ENCODE results near the gene HOXC6. TPM values are rescaled to one million over a fixed set of nuclear protein-coding genes. Genes with fewer than 3 reads are reported as not detected.
A peak's percentile ranks its signal among the peaks of the same experiment; 100 is the strongest.

HOXC6 gene
- total and polyA plus RNA-seq, 7 donors: not detected

DNA sequence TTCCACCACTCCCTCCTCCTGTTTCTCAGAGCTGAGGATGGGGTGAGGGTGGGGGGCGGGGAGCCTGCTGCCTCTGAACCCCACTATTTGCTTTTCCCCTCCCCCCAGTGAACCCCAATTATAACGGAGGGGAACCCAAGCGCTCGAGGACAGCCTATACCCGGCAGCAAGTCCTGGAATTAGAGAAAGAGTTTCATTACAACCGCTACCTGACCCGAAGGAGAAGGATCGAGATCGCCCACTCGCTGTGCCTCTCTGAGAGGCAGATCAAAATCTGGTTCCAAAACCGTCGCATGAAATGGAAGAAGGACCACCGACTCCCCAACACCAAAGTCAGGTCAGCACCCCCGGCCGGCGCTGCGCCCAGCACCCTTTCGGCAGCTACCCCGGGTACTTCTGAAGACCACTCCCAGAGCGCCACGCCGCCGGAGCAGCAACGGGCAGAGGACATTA lies 26.5 kb downstream of the HOXC6 start:
- Histone ChIP-seq H3K4me1 (peaks cover 0 to 41% (median 35%) of the 10 kb centered on the region in 4 donors), H3K27ac (no peak overlapping the region), H3K4me3 (peak overlapping the region; percentile 40 to 61 (median 52)), H3K27me3 (peaks cover 24 to 65% (median 52%) of the 10 kb centered on the region in 3 donors), H3K9me3 (no peaks in the 10 kb centered on the region), H3K36me3 (no peaks in the 10 kb centered on the region)
- WGBS, 2 donors: 17 to 24% methylated on average over 24 of the region's 24 CpGs
- TF ChIP-seq EP300 (IDR thresholded peaks at IDR 0.05) (no peak), POLR2A (IDR thresholded peaks at IDR 0.05) (no peak), POLR2AphosphoS5 (IDR thresholded peaks at IDR 0.05) (no peak)
- TF ChIP-seq, protein P1, sequence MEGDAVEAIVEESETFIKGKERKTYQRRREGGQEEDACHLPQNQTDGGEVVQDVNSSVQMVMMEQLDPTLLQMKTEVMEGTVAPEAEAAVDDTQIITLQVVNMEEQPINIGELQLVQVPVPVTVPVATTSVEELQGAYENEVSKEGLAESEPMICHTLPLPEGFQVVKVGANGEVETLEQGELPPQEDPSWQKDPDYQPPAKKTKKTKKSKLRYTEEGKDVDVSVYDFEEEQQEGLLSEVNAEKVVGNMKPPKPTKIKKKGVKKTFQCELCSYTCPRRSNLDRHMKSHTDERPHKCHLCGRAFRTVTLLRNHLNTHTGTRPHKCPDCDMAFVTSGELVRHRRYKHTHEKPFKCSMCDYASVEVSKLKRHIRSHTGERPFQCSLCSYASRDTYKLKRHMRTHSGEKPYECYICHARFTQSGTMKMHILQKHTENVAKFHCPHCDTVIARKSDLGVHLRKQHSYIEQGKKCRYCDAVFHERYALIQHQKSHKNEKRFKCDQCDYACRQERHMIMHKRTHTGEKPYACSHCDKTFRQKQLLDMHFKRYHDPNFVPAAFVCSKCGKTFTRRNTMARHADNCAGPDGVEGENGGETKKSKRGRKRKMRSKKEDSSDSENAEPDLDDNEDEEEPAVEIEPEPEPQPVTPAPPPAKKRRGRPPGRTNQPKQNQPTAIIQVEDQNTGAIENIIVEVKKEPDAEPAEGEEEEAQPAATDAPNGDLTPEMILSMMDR (IDR thresholded peaks at IDR 0.05): no peak
- no peak for DNase-seq
- intact Hi-C loops (cut with DNase I): loop anchor here (2.0 to 5.0 kb wide), 3 partner anchors 24 to 138 kb away; no protein-coding TSS in a partner anchor

DNA sequence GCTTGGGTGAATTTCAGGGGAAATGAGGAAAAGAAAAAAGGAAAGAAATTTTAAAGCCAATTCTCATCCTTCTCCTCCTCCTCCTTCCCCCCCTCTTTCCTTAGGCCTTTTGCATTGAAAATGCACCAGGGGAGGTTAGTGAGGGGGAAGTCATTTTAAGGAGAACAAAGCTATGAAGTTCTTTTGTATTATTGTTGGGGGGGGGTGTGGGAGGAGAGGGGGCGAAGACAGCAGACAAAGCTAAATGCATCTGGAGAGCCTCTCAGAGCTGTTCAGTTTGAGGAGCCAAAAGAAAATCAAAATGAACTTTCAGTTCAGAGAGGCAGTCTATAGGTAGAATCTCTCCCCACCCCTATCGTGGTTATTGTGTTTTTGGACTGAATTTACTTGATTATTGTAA lies 27.3 kb downstream of the HOXC6 start:
- H3K27ac ChIP-seq: no peak overlapping the region
- peaks cover 16 to 57% (median 48%) of the 10 kb centered on the region in 3 donors for H3K27me3 ChIP-seq
- peaks cover 0 to 41% (median 35%) of the 10 kb centered on the region in 4 donors for H3K4me1 ChIP-seq
- DNase-seq: no peak
- H3K4me3 ChIP-seq: no peak overlapping the region
- TF ChIP-seq EP300 (IDR thresholded peaks at IDR 0.05): no peak
- TF ChIP-seq, protein P1 (IDR thresholded peaks at IDR 0.05): no peak
- no peak for TF ChIP-seq POLR2A (IDR thresholded peaks at IDR 0.05)
- TF ChIP-seq POLR2AphosphoS5 (IDR thresholded peaks at IDR 0.05): no peak
- H3K36me3 ChIP-seq: no peaks in the 10 kb centered on the region
- WGBS, 2 donors: 36 to 66% methylated on average over 2 of the region's 2 CpGs
- no peaks in the 10 kb centered on the region for H3K9me3 ChIP-seq
- intact Hi-C loops (cut with DNase I): loop anchor here (2.0 kb wide), 1 partner anchor 23 kb away; no protein-coding TSS in a partner anchor

DNA sequence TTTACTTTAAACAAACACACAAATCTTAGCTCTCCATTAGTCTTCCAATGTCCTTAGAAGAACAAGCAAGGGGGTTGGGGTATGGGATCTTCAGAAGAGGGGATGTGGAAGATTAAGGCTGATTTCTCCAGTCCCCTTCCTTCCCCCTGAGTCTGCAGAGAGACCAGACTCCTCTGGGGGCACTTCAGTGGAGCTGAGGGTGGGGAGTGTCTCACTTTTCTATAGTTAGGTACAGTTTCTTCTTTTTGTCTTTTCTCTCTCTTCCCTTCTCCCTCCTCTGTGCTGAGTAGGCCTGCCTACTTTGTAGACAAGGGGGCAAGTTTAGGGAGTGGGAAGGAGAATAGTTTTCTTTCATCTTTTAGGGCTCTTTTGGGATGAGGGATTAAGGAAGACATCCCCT lies 27.9 kb downstream of the HOXC6 start:
- Histone ChIP-seq H3K27ac (no peak overlapping the region), H3K9me3 (no peaks in the 10 kb centered on the region), H3K36me3 (no peaks in the 10 kb centered on the region), H3K27me3 (peaks cover 12 to 52% (median 43%) of the 10 kb centered on the region in 3 donors), H3K4me3 (no peak overlapping the region), H3K4me1 (peaks cover 0 to 39% (median 33%) of the 10 kb centered on the region in 4 donors)
- TF ChIP-seq EP300 (IDR thresholded peaks at IDR 0.05) (no peak), POLR2AphosphoS5 (IDR thresholded peaks at IDR 0.05) (no peak), POLR2A (IDR thresholded peaks at IDR 0.05) (no peak)
- TF ChIP-seq, protein P1 (IDR thresholded peaks at IDR 0.05): no peak
- DNase-seq: no peak
- intact Hi-C loops (cut with DNase I): no loop called here

DNA sequence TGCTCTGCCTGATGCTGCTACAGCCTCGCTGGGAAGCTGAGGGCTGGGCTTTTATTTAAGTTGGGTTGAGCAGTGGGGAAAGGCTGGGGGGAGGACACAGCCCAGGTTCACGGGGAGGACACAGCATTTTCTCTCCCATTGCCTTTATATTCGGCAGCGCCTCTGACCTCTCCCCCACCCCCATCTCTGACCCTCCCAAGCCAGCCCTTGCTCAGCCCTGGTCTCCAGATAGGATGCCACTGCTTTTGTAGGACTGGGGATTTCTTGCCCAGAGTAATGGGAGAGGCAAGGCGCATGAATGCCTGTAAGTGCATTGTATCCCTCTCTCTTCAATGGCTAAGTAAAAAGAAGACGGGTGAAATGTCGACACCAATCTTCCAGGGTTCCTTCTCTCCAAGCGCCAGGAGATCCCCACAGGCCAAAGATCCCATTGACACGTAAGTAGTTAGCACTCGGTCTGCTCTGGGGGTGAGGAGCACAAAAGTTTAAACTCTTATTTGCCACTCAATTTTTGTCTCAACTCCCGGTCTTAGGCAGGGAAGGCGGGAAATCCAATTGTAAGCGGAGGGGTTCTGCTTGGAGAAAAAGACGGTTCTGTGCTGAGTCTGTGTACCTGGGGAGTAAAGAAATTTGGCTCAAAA lies 30.0 kb downstream of the HOXC6 start:
- no peak for DNase-seq
- WGBS, 2 donors: 59% methylated on average over 14 of the region's 14 CpGs
- intact Hi-C loops (cut with DNase I): no loop called here
- TF ChIP-seq, protein P1 (IDR thresholded peaks at IDR 0.05): no peak
- TF ChIP-seq POLR2A (IDR thresholded peaks at IDR 0.05): no peak
- TF ChIP-seq EP300 (IDR thresholded peaks at IDR 0.05): no peak
- no peak for TF ChIP-seq POLR2AphosphoS5 (IDR thresholded peaks at IDR 0.05)
- Histone ChIP-seq H3K9me3 (no peaks in the 10 kb centered on the region), H3K4me3 (no peak overlapping the region), H3K4me1 (peaks cover 0 to 18% (median 14%) of the 10 kb centered on the region in 4 donors), H3K36me3 (no peaks in the 10 kb centered on the region), H3K27me3 (peaks cover 0 to 40% (median 33%) of the 10 kb centered on the region in 3 donors), H3K27ac (no peak overlapping the region)
